HCT116 (cell line): ENCODE measurements around the gene PAK1.

ENCODE experiments used
- EZH2 ChIP-seq: fragments of 200-600 bp; sonication (generic); IDR thresholded peaks from 2 replicates; pipeline ENCODE4 v1.6.1; 2017; ENCODE audit warnings: antibody characterized with exemption, mixed run types
- EZH2phosphoT487 ChIP-seq: fragments of 200-600 bp; IDR thresholded peaks from 2 replicates; pipeline ENCODE4 v1.6.1; 2018; ENCODE audit warnings: antibody characterized with exemption, borderline replicate concordance
- POLR2A ChIP-seq: IDR thresholded peaks from 2 replicates; pipeline ENCODE4 v1.7.0; 2011; ENCODE audit warnings: borderline replicate concordance; ENCODE audit not compliant: insufficient read depth, insufficient read length; ENCODE audit errors: extremely low read depth
- POLR2AphosphoS5 ChIP-seq: IDR thresholded peaks from 2 replicates; pipeline ENCODE4 v1.6.1; 2011; ENCODE audit warnings: mild to moderate bottlenecking, low read depth, low read length, moderate library complexity
- SP1 ChIP-seq: IDR thresholded peaks from 2 replicates; pipeline ENCODE4 v1.6.1; 2012; ENCODE audit warnings: low read depth
- YY1 ChIP-seq: IDR thresholded peaks from 2 replicates; pipeline ENCODE4 v1.6.1; 2011; ENCODE audit warnings: low read length, low read depth, moderate library complexity, mild to moderate bottlenecking; ENCODE audit not compliant: insufficient replicate concordance; ENCODE audit errors: extremely low read depth
- TF ChIP-seq, protein P1 (sequence below), 3 experiments: fragments of 200-600 bp in 1 of 3; sonication (generic) in 1 of 3; IDR thresholded peaks in 2 of 3; conservative IDR thresholded peaks in 1 of 3; 2 replicates each; pipeline ENCODE4 v1.5.1; 2012 to 2017; ENCODE audit warnings: low read depth in 2 of 3, low read length in 2 of 3, antibody characterized with exemption in 1 of 3, borderline replicate concordance in 1 of 3, control low read depth in 1 of 3, mild to moderate bottlenecking in 1 of 3, mixed read lengths in 1 of 3, mixed run types in 1 of 3, moderate library complexity in 1 of 3; ENCODE audit not compliant: insufficient read depth in 1 of 3
- TF ChIP-seq, protein P2 (sequence below): IDR thresholded peaks from 2 replicates; pipeline ENCODE4 v1.6.1; 2012; ENCODE audit warnings: low read depth

DNA sequence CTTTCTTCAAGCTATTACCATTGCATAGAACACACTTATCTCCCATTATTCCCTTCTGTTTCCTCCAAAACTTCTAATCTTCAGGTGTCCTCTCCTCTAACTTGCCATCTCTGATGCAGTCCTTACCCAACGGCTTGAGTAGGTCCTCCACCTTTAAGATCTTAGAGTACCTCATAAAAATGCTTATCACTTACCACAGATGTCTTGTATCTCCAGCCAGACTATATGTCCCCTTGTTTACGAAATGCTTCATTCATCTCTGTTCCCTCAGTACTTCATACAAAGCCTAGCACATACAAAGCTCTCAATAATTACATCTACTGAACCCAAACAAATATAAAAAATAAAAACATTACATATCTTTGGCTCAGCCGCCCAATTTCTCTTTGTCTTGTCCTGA is 49.2 kb downstream of the PAK1 start:
- no peak for TF ChIP-seq POLR2A
- TF ChIP-seq, protein P1, sequence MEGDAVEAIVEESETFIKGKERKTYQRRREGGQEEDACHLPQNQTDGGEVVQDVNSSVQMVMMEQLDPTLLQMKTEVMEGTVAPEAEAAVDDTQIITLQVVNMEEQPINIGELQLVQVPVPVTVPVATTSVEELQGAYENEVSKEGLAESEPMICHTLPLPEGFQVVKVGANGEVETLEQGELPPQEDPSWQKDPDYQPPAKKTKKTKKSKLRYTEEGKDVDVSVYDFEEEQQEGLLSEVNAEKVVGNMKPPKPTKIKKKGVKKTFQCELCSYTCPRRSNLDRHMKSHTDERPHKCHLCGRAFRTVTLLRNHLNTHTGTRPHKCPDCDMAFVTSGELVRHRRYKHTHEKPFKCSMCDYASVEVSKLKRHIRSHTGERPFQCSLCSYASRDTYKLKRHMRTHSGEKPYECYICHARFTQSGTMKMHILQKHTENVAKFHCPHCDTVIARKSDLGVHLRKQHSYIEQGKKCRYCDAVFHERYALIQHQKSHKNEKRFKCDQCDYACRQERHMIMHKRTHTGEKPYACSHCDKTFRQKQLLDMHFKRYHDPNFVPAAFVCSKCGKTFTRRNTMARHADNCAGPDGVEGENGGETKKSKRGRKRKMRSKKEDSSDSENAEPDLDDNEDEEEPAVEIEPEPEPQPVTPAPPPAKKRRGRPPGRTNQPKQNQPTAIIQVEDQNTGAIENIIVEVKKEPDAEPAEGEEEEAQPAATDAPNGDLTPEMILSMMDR (IDR thresholded peaks at IDR 0.05 in 2 of 3, conservative IDR thresholded peaks at IDR 0.05 in 1 of 3; ENCODE audit: borderline replicate concordance in 1 of 3, insufficient read depth in 1 of 3, low read depth in 2 of 3, low read length in 2 of 3): no peak
- TF ChIP-seq POLR2AphosphoS5: no peak
- TF ChIP-seq, protein P2, sequence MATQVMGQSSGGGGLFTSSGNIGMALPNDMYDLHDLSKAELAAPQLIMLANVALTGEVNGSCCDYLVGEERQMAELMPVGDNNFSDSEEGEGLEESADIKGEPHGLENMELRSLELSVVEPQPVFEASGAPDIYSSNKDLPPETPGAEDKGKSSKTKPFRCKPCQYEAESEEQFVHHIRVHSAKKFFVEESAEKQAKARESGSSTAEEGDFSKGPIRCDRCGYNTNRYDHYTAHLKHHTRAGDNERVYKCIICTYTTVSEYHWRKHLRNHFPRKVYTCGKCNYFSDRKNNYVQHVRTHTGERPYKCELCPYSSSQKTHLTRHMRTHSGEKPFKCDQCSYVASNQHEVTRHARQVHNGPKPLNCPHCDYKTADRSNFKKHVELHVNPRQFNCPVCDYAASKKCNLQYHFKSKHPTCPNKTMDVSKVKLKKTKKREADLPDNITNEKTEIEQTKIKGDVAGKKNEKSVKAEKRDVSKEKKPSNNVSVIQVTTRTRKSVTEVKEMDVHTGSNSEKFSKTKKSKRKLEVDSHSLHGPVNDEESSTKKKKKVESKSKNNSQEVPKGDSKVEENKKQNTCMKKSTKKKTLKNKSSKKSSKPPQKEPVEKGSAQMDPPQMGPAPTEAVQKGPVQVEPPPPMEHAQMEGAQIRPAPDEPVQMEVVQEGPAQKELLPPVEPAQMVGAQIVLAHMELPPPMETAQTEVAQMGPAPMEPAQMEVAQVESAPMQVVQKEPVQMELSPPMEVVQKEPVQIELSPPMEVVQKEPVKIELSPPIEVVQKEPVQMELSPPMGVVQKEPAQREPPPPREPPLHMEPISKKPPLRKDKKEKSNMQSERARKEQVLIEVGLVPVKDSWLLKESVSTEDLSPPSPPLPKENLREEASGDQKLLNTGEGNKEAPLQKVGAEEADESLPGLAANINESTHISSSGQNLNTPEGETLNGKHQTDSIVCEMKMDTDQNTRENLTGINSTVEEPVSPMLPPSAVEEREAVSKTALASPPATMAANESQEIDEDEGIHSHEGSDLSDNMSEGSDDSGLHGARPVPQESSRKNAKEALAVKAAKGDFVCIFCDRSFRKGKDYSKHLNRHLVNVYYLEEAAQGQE: no peak
- TF ChIP-seq EZH2: no peak
- no peak for TF ChIP-seq EZH2phosphoT487
- TF ChIP-seq YY1: no peak
- no peak for TF ChIP-seq SP1
